NCI-H345 (cell line): ENCODE results near the gene NAA16.
"Not testable (repeated sequence)": the region's sequence is repeated elsewhere in the genome, so short reads cannot be mapped to it uniquely, and the experiment has no call there.

Experiments
- DNase-seq: peaks from one replicate; lab custom pipeline; 2025; lab: John Stamatoyannopoulos, UW

Gene NAA16

GRCh38 chr13:41356385-41356648 lies 45.2 kb downstream of the NAA16 start:
- DNase-seq: not testable (repeated sequence)

DNA sequence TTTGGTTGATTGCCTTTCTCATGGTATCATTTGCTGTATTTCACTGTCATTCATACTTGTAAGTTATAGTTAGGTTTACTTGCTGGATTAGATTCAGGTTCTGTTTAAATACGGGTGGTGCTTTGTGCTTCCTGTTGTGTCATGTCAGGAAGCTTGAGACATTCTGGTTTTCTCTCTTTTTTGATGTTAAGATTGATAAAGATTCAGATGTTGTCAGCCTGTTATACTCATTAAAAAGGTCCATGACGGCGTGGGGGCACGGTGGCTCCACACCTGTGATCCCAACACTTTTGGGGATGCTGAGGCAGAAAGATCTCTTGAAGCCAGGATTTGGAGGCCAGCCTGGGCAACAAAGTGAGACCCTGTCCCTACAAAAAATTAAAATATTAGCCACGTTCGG lies 45.7 kb downstream of the NAA16 start:
- no peak for DNase-seq

DNA sequence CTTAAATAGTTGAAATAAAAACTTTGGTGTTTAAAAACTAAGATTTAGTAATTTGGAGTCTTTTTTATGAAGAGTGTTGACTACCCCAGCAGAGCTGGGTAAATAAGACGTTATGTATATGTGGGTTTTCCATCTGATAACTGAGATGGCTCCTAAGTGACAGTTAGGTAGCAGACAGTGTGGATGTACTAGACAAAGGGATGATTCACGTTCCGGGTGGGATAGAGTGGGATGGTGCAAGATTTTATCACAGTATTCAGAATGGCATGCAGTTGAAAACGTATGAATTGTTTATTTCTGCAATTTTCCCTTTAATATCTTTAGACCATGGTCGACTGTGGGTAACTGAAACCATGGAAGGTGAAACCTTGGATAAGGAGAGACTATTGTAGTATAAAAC lies 50.4 kb downstream of the NAA16 start:
- DNase-seq: no peak

- DNase-seq: no peak
Measured at GRCh38 chr13:41364043-41364442, 53.0 kb downstream of the NAA16 start.

GRCh38 chr13:41365631-41366030 lies 54.6 kb downstream of the NAA16 start:
- no peak for DNase-seq

DNA sequence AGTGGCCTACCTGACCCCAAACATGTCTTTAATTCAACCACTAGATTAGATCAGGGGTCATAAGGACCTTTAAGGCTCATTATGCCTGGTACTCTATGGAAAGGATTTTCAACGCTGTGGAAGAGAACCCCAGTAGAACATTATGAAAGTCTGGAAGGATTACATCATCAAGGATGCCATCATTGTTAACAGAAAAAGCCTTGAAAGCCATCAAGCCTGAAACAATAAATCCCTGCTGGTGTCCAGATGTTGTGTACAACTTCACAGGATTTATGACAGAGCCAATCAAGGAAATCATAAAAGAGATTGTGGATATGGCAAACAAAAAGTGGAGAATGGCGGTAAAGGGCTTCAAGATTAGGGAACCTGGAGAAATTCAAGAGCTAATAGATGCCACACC lies 59.7 kb downstream of the NAA16 start:
- DNase-seq: no peak

DNA sequence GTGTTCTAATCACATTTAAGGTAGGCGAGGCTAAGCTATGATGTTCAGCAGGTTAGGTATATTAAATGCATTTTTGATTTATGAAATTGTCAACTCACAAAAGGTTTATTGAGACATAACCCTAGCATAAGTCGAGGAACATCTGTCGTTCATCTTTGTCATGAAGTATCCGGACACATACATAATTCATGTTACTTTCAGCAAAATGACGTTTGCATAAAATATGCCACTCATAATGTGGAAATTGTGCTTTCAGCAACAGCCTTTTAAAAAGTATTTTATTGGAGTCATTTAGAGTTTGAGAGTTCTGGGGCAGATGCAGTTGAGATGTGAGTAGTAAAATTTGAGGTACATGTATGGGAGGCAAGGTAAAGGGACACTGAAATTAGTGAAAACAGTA lies 66.4 kb downstream of the NAA16 start:
- DNase-seq: no peak

DNA sequence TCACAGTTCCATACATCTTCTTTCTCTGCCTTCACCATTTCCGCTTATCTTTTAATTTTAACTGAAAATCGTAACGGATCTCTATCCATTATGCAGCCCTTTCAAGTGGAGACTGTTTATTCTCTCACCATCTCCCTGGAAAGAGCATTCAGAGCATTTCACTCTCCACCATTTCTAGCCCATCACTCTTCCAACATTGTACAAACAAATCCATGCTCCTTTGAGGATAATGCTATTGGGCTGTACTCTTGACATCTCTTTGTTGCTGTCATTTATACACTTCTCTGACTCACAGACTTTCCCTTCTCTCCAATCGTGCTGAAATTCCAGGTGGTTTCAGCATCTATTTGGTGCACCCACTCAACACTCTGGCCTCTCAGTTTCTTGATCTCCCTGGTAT lies 71.4 kb downstream of the NAA16 start:
- no peak for DNase-seq

DNA sequence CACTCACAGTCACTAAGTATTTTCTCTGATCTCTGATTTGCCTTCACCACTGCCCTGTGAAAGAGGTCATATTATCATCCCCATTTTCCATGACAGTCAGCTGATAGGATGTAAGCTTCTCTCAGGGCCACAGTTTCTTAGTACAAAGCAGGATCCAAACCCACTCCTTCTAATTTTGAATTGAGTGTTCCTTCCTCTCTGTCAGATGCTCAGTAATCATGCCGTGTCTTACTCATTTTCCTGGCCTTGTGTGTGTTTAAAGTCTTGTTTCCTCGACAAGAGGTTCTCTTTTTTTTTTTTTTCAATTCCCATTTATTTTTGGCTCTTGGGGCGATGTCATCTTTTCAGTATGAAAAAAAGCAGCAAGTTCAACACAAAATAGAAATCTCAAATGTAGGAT lies 72.3 kb downstream of the NAA16 start:
- DNase-seq: no peak

DNA sequence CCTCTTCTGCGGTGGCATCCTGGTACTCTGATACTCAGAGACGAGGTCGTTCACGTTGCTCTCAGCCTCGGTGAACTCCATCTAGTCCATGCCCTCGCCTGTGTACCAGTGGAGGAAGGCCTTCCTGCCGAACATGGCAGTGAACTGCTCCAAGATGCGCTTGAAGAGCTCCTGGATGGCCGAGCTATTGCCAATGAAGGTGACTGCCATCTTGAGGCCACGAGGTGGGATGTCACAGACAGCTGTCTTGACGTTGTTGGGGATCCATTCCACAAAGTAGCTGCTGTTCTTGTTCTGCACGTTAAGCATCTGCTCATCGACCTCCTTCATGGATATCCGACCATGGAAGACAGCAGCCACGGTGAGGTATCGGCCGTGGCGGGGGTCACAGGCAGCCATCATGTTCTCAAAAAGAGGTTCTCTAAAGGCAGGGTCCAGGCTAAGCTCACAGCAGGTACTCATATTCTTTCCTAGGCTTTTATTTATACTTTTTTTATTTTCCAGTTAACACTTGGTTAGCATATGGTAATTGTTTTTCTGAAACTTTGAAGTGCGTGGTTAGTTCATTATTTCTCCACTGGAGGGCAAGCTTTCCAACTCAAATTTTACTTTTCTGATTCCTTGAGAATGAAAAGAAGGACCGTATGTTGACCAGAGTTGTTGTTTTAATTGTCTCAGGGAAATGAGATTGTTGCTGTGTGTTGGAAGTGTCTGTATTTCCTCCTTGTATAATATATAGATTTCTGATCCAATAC lies 73.9 kb downstream of the NAA16 start:
- no peak for DNase-seq

DNA sequence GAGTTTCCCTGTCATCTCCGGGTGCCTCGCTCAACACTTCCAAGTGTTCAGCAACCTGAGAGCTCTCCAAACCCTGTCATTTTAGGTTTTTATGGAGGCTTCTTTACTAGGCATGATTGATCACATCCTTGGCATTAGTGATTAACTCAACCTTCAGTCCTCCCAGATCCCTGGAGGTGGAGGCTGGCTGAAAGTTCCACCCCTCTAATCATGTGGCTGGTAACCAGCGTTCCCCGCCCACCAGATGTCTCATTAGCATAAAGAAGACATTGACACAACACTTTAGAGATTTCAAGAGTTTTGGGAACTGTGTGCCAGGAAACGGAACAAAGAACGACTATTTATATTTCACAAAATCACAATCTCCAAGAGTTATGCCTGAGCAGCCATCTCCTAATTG lies 75.1 kb downstream of the NAA16 start:
- DNase-seq: no peak

GRCh38 chr13:41387576-41387975 lies 76.5 kb downstream of the NAA16 start:
- no peak for DNase-seq

- DNase-seq: no peak
Measured at GRCh38 chr13:41388143-41388881, 77.2 kb downstream of the NAA16 start.

DNA sequence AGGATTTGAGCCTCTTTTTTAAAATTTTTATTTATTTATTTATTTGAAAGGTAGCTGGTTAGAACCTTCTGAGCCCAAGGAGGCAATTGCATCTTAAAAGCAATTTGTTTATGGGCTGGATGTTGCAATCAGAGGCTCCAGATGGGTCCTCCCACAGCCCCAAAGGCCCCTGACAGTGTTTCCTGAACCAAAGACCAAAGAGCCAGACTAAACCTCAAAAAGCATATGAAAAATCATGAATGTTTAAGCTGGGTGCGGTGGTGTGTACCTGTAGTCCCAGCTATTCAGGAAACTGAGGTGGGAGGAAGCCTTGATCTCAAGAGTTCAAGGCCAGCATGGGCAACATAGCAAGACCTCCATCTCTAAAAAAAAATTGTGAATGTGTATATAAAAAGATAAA lies 78.5 kb downstream of the NAA16 start:
- DNase-seq: no peak

DNA sequence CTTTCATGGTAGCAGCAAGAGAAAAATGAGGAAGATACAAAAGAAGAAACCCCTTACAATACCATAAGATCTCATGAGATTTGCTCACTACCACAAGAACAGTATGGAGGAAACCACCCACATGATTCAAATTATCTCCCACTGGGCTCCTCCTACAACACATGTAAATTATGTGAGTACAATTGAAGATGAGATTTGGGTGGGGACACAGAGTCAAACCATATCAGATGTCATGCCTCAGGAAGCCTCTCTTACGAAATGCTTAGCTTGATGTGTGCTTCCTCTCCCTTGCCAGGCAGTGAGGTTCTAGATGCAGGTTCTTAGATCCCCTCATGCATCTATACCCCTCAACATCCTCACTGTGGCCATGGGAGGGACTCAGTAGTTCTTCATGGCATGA lies 83.1 kb downstream of the NAA16 start:
- no peak for DNase-seq

- DNase-seq: no peak
Measured at GRCh38 chr13:41398494-41399170, 87.6 kb downstream of the NAA16 start.

DNA sequence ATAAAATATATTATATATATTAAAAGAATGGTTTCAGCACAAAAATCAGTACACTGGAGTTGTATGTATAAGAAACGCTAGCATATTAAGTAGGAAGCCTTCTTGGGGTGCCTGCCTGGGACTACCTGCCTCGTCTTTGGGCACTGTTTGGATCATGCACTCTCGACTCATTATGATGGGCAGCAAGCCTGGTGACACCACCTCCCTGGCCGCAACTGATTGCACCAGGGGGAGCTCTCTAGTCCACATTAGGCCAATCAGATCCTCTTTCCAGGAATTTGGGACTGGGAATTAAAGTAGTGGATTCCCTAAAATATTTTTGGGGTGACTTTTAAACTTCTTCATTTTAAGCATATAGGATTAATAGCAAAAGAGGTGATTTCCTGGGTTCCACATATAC lies 90.3 kb downstream of the NAA16 start:
- no peak for DNase-seq

DNA sequence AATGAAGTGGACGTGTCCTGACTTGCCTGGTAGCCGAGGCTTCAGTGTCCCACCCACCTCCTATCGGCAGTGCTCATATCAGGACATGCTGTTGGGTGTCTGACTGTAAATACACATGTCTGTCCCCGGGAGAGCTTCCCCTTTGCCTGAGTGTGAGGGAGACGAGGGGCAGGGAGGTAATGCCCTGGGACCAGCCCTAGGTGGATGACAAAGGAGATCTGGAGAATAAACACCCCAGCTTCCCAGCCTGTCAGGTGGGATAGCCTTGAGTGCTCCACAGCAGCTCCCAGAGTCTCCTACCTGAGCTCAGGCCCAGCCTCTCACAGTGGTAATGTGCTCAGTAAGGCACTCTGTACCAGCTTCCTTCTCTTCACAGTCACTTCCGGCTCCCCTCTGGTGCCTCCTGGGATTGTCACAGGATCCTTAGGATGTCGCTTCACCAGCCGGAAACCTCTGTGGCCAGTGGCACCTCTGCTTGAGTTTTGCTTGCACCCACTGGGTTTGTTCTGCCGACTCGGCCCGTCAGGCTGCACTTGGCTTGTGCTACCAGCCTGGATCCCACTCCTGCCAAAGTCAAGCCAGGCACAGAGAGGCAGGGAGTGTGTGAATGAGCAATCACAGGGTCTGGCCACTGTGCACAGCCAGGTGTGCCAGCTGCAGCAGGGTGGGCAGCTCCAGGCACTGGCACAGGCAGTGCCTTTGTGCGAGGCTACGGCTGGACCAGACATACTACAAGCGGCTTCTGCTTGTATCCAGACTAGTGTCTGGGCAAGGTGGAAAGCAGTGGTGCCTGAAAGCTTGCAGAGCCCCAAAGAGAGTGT lies 91.8 kb downstream of the NAA16 start:
- peak; percentile 21 for DNase-seq

- DNase-seq: no peak
Measured at GRCh38 chr13:41403983-41404382, 92.9 kb downstream of the NAA16 start.

GRCh38 chr13:41405367-41405766 lies 94.3 kb downstream of the NAA16 start:
- no peak for DNase-seq

GRCh38 chr13:41407380-41407779 lies 96.3 kb downstream of the NAA16 start:
- DNase-seq: no peak

DNA sequence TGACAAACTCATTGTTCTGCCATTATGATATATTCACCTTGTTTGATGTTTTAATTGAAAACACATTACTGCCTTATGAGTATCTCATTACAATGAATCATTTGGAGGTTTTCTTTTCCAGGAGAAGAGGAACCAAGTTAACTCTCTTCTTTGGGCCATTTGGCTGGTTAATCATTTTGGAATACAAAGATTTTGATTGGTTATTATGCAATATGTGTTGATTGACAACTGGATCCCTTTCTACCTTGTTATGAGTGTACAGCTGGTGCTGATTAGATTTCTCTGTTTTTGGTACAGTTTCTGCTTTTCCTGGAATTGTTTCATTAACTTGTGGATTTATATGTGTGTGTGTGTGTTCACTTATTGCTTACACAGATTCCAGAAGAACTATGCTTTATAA lies 97.1 kb downstream of the NAA16 start:
- DNase-seq: no peak

DNA sequence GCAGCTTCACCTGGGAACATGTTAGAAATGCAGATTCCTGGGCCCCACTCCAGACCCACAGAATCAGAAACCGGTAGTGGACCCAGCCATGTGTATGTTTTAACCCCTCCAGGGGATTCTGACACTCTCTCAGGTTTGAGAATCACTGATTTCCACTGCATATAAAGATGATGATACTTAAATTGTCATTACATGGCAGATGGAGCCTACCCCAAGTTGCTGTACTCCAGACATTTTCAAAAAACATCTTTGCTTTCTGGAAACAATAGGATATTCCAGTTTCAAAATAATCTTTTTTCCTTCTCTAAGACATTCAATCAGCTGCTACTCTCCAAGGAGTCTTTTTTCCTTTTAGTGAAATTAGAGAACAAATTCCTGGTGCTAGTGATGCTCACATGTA lies 97.7 kb downstream of the NAA16 start:
- DNase-seq: no peak
